Stimulated activated CD4-positive, alpha-beta T cell treated with anti-CD3 and anti-CD28 coated beads, Interleukin-2, amount 100 ng/mL, for 4 hours (primary cell): ENCODE data around the gene CCDC85B.
A peak's percentile ranks its signal among the peaks of the same experiment; 100 is the strongest.

Source experiments
- DNase-seq: peaks from one replicate; pipeline ENCODE4 v3.0.0-alpha.2; 2020; ENCODE audit warnings: low read depth

CCDC85B gene

DNA sequence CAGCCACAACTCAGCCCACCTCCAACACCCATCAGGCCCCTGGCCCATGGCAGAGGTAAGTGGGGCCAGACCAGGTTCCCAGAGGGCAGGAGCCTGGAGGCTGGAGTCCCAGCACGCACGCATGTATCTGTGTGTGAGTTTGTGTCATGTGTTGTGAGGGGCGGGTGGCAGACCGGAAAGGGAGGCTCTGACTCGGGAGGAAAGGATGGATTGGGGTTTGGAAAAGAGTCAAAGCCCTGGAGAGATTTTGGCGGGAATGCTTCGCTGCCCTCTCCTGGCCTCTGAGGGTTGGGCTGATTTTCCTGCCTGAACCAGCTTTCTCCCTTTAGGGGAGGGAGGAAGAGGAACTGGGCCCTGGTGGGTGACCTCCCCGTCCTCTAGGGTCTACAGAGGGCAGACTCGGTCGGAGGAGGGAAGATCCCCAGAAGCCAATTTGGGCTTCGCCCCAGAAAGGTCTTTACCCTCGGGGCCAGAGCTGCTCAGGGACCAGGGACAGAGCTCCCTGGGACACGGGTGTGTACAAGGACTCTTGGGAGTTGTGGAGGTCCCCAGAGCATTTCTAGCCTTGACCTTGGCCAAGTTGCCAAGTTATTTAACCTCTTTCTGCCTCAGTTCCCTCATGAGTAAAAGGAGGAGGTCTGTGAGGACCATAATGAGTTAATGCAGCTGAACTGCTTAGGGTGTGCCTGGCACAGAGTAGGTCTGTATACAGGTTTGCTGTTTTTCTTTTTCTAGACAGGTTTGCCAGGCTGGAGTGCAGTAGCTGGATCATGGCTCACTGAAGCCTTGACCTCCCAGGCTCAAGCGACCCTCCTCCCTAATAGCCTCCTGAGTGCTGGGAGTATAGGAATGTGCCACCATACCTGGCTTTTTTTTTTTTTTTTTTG lies 21.5 kb downstream of the CCDC85B start:
- no peak for DNase-seq

DNA sequence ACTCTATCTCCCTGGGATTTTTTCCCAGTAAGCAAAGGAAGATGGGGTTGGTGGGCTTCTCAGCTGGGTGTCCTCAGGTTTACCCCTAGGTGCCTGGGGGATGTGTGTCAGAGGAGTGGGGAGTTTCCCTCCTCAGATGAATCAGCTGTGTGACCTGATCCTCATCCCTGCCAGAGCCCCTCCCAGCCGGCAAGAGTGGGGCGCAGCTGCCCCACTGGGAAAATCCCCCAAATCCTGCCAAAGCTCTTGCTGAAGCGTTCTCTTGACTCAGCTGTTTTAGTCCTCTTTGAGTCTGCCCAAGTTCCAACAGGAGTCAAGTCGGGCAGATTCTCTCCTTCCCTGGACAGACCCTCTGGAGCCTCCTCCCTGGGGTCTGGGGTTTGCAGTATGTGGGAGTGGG lies 22.4 kb downstream of the CCDC85B start:
- no peak for DNase-seq

DNA sequence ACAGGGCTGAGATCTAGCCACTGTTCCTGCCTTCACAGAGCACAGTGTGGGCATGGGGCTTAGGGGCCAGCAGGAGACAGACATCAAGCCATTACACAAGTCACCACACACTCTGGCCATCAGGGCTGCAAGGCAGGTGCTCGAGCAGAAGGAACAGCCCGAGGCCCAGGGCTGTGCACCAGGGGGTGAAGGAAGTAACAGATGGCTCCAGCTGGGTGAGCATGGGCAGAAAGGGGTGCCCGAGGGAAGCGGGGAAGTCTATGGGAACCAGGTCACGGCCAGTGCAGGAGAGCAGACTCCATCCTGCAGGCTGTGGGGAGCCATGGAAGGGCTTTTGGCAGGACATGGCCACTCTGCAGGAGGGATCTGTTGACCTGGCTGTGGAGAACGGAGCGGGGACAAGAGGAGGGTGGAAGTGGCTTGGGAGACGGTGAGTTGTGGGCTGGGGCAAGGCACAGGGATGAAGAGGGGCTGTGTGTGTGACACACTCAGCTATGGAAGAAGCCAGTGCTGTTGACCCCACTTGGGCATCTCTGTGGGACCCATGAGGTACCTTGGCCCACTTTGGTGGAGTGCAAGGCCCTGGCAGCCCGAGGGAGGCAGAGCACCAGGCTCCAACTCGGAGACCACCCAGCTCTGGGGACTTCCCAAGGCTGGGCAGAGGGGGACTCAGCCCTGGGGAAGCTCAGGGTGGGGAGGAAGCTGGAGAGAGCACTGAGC lies 24.8 kb downstream of the CCDC85B start:
- no peak for DNase-seq

DNA sequence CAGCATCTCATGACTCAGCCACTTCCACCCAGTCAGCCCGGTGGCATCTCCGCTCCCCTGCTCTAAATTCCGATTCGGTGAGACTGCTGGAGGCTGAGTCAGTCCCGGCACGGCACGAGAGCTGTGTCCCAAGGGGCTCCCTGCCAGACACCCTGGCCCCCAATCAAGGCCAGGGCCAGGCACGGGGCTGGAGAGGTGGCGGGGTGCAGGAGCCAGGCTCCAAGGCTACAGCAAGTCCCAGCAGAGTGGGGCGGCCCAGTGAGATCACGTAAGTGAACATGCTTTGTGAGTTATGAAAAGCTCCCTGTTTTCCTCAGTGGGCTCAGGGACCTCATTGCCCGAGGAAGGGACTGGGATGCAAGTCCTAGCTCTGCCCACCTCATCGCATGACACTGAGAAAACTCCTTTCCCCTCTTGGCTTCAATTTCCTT lies 25.4 kb downstream of the CCDC85B start:
- no peak for DNase-seq

DNA sequence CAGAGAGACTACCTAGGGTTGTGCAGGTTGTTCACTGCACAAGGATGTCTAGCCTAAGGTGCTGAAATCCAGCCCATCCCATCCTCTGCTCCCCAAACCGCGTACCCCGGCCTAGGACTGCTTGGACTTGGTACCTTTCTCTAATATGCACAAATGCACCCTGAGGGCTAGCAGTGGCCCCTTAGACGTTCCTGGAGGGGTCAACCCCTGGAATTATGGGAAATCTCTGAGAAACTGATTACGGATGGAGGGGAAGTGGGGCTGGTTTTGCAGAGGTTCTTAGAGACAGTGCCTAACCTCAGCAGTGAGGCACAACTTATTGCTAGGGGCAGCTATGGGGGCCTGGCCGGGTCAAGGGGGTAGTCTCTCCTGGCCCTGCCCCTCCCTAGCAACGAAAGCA lies 25.9 kb downstream of the CCDC85B start:
- no peak for DNase-seq

DNA sequence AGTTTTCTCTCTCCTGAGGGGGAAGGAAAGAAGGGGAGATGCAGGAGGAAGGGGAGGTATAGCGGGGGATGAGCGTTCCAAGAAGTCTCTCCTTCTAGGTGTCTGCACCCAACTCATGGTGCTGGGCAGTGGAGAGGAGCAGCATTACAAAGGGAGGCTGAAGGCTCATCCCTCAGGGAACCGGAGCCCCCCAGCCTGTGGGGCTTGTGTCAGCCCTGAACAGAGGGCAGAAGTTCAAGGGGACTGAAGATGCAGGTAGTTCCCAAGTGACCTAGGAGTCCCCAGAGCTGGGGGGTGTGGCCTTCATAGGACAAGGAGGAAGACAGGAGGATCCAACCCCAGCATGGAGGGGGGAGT lies 26.6 kb downstream of the CCDC85B start:
- no peak for DNase-seq

DNA sequence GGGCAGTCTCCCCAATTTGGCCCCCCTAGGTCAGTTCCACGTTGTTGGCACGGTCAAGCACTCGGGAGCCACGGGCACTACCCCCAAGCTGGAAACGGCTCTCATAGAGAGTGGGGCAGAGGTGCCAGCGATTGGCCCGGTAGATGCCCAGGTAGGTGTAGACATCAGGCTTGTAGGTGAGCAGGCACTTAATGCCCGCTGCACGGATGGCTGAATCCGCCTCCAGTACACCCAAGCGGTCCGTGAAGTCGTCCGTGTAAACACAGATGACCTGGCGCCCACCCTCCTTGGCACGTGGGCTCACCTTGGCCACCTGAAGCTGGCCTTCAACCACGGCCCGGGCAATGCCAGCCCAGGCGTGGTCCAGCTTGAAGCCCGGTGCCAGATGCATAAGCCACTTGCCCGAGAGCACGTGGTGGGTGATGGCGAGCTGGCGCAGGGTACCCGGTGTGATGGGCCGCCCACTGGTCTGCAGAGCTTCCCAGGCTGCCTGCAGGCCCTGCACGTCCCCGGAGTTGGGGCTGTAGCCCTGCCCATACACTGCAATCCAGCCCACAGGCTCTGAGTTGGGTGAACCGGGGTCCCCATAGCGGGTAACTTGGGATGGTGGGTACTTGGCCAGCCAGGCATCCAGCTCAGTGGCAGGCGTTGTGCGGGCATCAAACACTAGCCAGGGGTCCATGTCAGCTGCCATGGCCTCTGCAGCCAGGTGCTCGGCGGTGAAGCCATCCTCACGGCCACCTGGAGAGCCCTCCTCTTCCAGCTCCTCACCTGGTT lies 27.1 kb downstream of the CCDC85B start:
- no peak for DNase-seq

DNA sequence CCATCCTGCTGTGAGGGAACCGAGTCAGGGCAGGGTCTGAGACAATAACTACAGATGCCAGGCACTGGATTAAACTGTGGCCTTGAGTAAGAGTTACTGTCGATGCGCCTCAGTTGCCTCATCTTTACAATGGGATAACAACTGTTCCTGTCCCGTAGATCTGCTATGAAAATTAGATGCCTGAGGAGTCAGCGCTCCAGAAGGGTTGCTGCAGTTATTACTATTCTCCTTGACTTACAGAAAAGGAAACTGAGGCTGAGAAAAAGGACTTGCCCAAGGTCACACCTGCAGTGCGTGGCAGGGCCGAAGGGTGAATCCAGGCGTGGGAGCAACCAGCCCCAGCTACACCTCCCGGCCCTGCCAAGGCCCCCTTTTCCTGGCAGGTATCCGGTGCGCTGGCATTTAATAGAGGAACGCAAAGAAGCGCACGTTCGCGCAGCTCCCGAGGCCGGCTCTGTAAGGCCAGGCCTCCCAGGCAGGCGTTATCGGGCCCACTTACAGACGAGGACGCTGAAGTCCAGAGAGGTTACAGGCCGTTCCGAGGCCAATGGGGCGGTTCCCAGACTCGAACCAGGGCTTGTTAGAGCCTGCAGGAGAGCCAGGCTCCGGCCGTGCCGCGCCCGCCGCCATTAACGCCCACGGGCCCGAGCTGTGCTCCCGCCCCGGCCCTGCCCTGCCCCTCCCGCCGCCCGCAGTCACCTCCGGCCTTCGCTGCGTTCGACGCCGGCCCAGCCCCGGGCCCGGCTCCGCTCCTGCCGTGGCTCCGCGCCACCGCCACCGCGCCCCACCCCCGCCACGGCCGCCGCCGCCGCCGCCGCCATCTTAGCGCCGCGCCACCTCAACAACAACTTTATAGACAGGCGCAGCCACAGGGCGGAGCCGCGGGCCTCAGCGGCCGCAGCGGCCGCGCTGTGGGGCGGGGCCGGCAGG lies 28.0 kb downstream of the CCDC85B start, which contains the start of gene C11orf68:
Gene C11orf68 (minus strand): TSS at position 852 of the 930 bp plus-strand sequence. CDS start 31 bp downstream, at position 821.
- DNase-seq: no peak

DNA sequence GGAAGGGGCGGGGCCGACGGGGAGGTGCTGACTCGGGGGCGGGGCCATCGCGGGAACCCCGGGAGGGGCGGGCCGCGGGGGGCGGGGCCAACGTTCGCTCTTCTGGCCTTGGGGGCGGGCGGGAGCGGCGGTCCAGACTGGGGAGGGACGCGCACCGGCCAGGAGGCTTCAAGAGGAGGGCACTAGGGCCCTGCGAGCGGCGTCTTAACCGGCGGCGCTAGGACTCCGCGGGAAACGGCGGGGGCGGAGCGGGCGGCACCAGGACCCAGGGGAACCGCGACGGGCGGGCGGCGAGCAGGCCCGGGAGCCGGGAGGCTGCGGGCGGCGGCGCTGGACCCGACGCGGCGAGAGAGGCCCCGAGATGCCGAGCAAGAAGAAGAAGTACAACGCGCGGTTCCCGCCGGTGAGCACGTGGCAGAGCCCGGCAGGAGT lies 28.7 kb downstream of the CCDC85B start, which contains the start of gene DRAP1:
Gene DRAP1 (plus strand): TSS at position 286 of the 432 bp plus-strand sequence. CDS start 76 bp downstream, at position 362.
- peak; percentile 98 for DNase-seq

DNA sequence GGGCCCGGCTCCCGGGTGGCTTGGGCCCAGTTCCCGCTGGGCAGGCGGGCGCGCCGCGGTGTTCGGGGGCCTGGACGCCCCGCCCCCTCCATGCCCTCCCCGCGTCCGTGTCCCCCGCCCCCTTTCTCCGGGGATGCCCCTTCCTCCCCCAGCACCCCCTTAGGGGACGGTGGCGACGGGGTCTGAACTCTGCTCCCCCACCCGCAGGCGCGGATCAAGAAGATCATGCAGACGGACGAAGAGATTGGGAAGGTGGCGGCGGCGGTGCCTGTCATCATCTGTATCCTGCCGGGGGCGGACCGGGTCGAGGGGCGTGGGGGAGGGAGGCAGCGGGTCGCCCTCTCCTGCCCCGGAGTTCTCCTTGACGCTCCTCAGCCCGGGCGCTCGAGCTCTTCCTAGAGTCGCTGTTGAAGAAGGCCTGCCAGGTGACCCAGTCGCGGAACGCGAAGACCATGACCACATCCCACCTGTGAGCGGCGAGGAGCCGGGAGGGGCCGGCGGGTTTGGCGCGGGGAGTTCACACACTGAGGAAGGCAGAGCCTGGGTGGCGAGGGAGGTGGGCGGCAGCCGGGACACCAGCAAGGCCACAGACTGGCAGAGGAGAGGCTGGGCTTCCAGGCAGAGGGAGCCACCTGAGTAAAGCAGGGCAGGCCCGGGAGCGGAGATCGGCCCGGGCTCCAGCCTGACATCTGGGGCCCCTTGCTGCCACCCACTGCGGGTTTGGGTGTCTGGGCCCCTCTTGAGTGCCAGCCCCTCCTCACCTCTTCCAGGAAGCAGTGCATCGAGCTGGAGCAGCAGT lies 29.3 kb downstream of the CCDC85B start:
- DNase-seq: peak; percentile 49

DNA sequence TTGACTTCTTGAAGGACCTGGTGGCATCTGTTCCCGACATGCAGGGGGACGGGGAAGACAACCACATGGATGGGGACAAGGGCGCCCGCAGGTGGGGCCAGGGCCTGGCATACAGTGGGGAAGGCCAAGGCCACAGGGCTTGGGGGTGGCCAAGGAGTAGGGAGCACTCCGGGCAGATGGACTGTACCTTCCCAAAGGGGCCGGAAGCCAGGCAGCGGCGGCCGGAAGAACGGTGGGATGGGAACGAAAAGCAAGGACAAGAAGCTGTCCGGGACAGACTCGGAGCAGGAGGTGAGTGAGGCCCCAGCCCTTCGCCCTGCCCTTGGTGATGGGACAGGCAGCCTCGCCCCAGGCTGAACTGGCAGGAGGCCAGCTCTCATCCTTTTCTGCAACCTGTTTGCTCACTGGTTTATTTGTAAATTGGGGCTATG lies 29.9 kb downstream of the CCDC85B start:
- no peak for DNase-seq

DNA sequence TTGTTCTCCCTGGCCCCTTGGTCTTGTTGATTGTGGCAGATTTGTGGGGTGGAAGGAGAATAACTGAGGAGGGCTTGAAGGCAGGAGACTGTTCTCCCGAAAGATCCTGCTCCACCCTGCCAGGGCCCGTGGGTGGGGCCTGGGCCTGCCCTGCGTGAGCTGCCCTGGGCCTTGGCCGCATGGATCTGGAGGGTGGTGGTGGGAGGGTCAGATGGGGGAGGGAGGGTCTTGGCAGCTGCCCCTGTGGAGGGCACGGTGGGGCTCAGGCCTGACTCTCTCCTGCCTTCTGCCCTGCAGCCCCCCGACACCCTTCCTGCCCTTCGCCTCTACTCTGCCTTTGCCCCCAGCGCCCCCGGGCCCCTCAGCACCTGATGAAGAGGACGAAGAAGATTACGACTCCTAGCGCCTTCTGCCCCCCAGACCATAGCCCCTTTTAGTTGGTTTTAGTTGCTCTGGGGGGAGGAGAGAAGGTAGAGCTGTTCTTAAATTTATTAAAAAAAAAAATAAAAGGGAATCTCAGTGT lies 30.6 kb downstream of the CCDC85B start:
- no peak for DNase-seq

DNA sequence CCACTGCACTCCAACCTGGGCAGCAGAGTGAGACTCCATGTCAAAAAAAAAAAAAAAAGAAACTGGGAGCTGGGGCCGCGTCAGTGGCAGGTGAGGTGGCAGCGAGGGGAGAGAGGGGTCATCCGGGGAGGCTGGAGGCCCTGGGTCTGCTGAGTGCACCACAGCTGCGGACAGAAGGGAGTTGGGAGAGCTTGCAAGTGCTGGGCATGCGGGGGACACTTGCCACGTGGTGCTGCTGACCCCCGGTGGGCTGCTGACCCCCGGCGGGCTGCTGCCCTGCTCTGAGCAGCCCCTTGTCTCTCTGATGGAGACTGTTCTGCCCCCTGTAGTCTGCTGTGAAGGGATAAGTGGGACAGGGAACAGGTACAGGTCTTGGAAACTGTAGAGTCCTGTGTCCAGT lies 31.4 kb downstream of the CCDC85B start:
- DNase-seq: no peak

DNA sequence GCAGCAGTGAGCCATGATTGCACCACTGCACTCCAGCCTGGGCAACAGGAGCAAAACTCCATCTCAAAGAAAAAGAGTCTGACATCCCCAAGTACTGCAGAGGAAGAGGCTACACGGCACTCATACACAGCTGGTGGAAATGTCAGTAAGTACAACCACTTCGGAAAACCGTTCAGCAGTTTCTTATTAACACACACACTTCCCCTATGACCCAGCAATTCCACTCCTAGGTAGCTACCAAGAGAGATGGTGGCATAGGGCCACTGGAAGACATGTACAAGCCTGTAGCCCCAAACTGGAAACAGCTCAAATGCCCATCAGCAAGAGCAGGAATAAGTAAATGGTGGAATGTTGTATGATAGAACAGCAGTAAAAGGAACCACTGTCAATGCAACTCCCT lies 32.1 kb downstream of the CCDC85B start:
- DNase-seq: no peak

DNA sequence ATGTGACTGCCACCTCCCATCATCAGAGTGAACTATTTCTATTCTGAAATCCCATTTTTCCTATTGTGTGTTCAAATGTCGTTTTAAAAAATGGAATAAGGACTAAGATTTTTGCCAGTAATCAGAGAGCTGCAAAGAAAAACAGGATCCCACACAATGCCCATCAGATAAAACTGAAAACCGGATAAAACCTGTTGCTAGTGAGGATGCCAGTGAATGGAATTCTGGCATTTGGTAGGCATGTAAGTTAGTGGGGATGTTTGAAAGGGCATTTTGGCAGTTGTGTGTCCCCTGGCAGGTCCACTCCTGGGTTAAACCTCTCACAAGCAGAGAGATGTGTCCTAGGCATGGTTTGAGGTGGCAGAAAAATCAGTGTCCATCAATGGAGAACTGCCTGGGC lies 34.9 kb downstream of the CCDC85B start:
- no peak for DNase-seq

DNA sequence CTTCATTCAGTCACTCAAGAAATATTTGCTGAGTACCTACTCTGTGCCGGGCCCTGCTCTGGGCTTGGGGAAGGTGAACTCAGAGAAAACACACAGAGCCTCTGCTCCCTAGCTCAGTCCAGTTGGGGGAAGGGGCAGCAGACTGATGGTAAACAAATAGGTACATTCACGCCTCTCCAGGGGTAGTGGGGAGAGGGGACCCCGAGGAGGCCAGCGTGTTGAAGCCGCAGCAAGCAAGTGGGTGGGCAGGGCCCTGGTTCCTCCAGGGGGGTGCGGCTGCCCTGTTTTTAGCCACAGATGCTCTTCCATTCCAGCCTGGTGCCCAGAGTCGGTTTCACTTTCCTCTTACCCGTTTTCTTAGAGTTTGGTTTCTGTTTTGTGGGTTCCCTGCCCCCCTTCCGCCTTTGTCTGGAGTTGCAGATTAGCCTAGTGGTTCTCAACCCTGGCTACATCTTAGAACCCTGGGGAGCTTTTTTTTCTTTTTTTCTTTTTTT lies 37.5 kb downstream of the CCDC85B start:
- peak; percentile 76 for DNase-seq

DNA sequence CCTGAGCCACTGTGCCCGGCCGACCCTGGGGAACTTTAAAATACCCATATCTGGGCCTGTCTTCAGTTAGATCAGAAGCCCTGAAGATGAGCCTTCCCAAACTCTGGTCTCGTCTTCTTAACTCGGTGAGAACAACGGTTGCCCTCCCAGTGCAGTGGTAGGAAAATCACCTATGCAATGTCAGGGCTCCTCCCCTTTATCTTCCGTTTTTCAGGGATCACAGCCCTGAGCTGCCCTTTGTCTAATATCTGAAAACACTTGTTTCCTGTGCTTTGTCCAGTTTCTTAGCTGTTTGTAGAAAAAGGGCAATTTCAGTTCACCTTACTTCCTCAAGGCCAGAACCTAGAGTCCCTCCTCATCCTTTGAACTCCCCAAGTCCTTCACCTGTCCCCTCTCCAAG lies 38.2 kb downstream of the CCDC85B start:
- no peak for DNase-seq

DNA sequence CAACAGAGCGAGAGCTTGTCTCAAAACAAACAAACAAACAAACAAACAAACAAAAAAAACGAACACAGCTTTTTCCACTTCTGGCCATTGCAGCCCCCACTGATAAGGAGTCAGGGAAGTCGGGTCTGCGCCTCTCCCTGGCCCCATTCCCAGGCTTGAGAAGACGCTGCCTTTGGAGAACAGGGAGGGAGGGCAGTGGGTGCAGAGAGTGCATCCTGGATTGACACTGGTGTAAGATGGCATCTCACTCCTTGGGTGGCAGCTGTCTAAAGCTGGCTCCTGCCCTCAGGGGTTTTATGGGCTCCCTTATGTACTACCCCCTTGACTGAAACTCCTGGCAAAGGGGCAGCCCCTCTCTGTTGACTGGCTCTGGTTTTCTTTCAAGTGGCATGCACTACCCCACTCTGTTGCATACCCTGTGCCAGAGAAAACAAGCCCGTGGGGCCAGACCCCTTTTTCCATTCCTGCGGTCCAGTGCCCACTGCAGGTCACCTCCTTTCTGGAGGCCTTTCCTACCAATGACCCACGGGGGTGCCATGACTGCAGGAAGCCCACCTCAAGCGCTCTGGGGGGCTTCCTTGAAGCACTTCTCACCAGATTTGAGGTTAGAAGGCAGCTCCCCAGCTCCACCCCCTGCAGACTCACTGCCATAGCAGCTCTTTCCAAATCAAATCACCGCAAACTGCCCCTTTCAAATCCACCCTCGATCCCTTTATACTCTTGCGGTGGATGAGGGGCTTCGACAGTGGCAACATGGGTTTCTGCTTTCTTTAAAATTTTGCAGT lies 41.5 kb downstream of the CCDC85B start:
- DNase-seq: no peak

DNA sequence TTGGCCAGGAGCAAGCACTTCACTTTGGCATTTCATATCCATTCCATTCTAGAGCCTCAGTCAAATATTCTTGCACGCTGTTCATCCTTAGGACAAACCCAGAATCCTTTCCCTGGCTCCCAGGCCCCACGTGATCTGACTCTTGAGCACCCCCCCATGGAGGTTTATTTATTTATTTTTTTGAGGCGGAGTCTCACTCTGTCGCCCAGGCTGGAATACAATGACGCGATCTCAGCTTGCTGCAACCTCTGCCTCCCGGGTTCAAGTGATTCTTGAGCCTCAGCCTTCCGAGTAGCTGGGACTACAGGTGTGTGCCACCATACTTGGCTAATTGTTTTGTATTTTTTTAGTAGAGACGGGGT lies 42.1 kb downstream of the CCDC85B start:
- DNase-seq: no peak
